Endothelial cell of umbilical vein (primary cell): Measurements from ENCODE around the gene TNIP1. TPM values are rescaled to one million over a fixed set of nuclear protein-coding genes. Genes with fewer than 3 reads are reported as not detected.

Experiments used
- BruUV-seq: library from RNA; stranded (reverse); fragments of 400-500 nt; replicated peaks from 2 replicates; lab custom pipeline; 2021; lab: Mats Ljungman, UMichigan
- CTCF ChIA-PET: fragments of 300-600, 350-600 bp; sonication (Branson Sonifier 250); formaldehyde crosslinking; loops from one replicate; lab custom pipeline; 2021; ENCODE audit warnings: antibody characterized with exemption, inconsistent platforms; lab: Charles Lee
- POLR2A ChIA-PET: fragments of 300-600, 350-600 bp; sonication (Branson Sonifier 250); formaldehyde crosslinking; loops from one replicate; lab custom pipeline; 2021; ENCODE audit warnings: antibody characterized with exemption, inconsistent platforms; lab: Charles Lee
- DNase-seq: peaks from one replicate; pipeline ENCODE4 v3.0.0-alpha.2; 2011; ENCODE audit warnings: low read depth, low spot score
- FAIRE-seq: peaks from 2 replicates; lab custom pipeline; 2011; peaks lifted over from hg19 to GRCh38; lab: Jason Lieb, UNC
- H2AFZ ChIP-seq: 2 replicates; pipeline ENCODE4 v1.6.0; 2012; ENCODE audit warnings: low read depth, low read length, control low read depth, inconsistent platforms
- H3K27ac ChIP-seq: 2 replicates; pipeline ENCODE4 v1.5.1; 2011; ENCODE audit warnings: low read depth, mild to moderate bottlenecking, control low read depth, low read length, moderate library complexity; ENCODE audit not compliant: insufficient read depth
- H3K27me3 ChIP-seq, 2 experiments: 2 replicates each; pipeline versions ENCODE4 v1.6.0 to v1.6.1; 2011; ENCODE audit warnings: low read length in 2 of 2, mixed read lengths in 1 of 2; ENCODE audit not compliant: control insufficient read depth in 2 of 2, insufficient read depth in 2 of 2
- H3K36me3 ChIP-seq, 2 experiments: 2 replicates in 1 of 2; 3 replicates in 1 of 2; pipeline ENCODE4 v1.5.1; 2011; ENCODE audit warnings: low read length in 2 of 2, mild to moderate bottlenecking in 1 of 2, moderate library complexity in 1 of 2; ENCODE audit not compliant: control insufficient read depth in 2 of 2, insufficient read depth in 2 of 2; ENCODE audit errors: extremely low read depth in 1 of 2
- H3K4me1 ChIP-seq: 3 replicates; pipeline ENCODE4 v1.5.1; 2011; ENCODE audit warnings: mild to moderate bottlenecking, low read length; ENCODE audit not compliant: control insufficient read depth, insufficient read depth; ENCODE audit errors: extremely low read depth
- H3K4me2 ChIP-seq: 2 replicates; pipeline ENCODE4 v1.6.1; 2011; ENCODE audit warnings: low read length, control low read depth, mixed read lengths; ENCODE audit not compliant: insufficient read depth
- H3K4me3 ChIP-seq, 3 experiments: fragments of 200-600 bp in 1 of 3; sonication (generic), shearing (Covaris generic) in 1 of 3; replicated peaks in 1 of 3; 2 replicates each; pipeline ENCODE4 v1.5.1; 2011 to 2016; ENCODE audit warnings: control low read depth in 3 of 3, low read length in 3 of 3, mild to moderate bottlenecking in 2 of 3, inconsistent platforms in 1 of 3, low read depth in 1 of 3, moderate library complexity in 1 of 3; ENCODE audit not compliant: insufficient read depth in 1 of 3
- H3K79me2 ChIP-seq: 2 replicates; pipeline ENCODE4 v1.6.0; 2012; ENCODE audit warnings: low read length, inconsistent platforms; ENCODE audit not compliant: control insufficient read depth, insufficient read depth
- H3K9ac ChIP-seq: replicated peaks from 2 replicates; pipeline ENCODE3; 2011; ENCODE audit warnings: low read length, control low read depth; ENCODE audit not compliant: insufficient read depth; ENCODE audit errors: extremely low read depth
- H3K9me1 ChIP-seq: replicated peaks from 3 replicates; pipeline ENCODE4 v1.6.0; 2011; ENCODE audit warnings: mild to moderate bottlenecking, low read length; ENCODE audit not compliant: control insufficient read depth, insufficient read depth; ENCODE audit errors: extremely low read depth
- H3K9me3 ChIP-seq: replicated peaks from 2 replicates; pipeline ENCODE4 v1.5.1; 2012; ENCODE audit warnings: low read length, inconsistent platforms; ENCODE audit not compliant: control insufficient read depth, insufficient read depth
- H4K20me1 ChIP-seq: replicated peaks from 2 replicates; pipeline ENCODE3; 2011; ENCODE audit warnings: mild to moderate bottlenecking, low read length; ENCODE audit not compliant: control insufficient read depth, insufficient read depth; ENCODE audit errors: extremely low read depth
- EZH2 ChIP-seq: IDR thresholded peaks from 2 replicates; pipeline ENCODE4 v1.6.1; 2012; ENCODE audit warnings: borderline replicate concordance, low read depth, mild to moderate bottlenecking, moderate library complexity, low read length, inconsistent platforms; ENCODE audit not compliant: severe bottlenecking
- FOS ChIP-seq: IDR thresholded peaks from 2 replicates; pipeline ENCODE4 v1.6.1; 2011; ENCODE audit warnings: mild to moderate bottlenecking, low read length, moderate library complexity, borderline replicate concordance; ENCODE audit not compliant: insufficient read depth
- GATA2 ChIP-seq: IDR thresholded peaks from 2 replicates; pipeline ENCODE4 v1.7.0; 2011; ENCODE audit warnings: low read depth, mild to moderate bottlenecking, moderate library complexity, mixed read lengths, low read length; ENCODE audit not compliant: insufficient read length, insufficient read depth
- JUN ChIP-seq: IDR thresholded peaks from 2 replicates; pipeline ENCODE4 v1.6.1; 2011; ENCODE audit warnings: borderline replicate concordance, low read depth; ENCODE audit not compliant: insufficient read length, insufficient read depth
- MAX ChIP-seq: IDR thresholded peaks from 2 replicates; pipeline ENCODE4 v1.6.1; 2011; ENCODE audit not compliant: insufficient read depth, insufficient read length
- MYC ChIP-seq: IDR thresholded peaks from one replicate; pipeline ENCODE4 v1.6.1; 2011; ENCODE audit warnings: mild to moderate bottlenecking, low read depth, low read length
- POLR2A ChIP-seq: IDR thresholded peaks from 2 replicates; pipeline ENCODE4 v1.6.1; 2012; ENCODE audit warnings: low read depth, mild to moderate bottlenecking, control low read depth, low read length
- POLR2AphosphoS5 ChIP-seq: IDR thresholded peaks from 2 replicates; pipeline ENCODE4 v1.6.1; 2012; ENCODE audit warnings: low read depth, mild to moderate bottlenecking, control low read depth, low read length, moderate library complexity; ENCODE audit not compliant: insufficient read depth
- dilution Hi-C: fragments of 300-500 bp; cut with MboI; formaldehyde crosslinking; loops from one replicate; pipeline ENCODE4 v1.15.0; 2019; ENCODE audit warnings: low sequenced_read_pairs; ENCODE audit not compliant: extremely low pct_ligation_motif_present
- intact Hi-C: fragments of 100-400 bp; cut with micrococcal nuclease; formaldehyde crosslinking; loops from one replicate; pipeline ENCODE4 v1.10.0; 2022
- polyA plus RNA-seq, 4 experiments: library from polyadenylated mRNA; depleted of rRNA in 3 of 4; stranded (reverse) in 3 of 4; unstranded in 1 of 4; fragments of >200 nt; gene quantifications; 2 replicates each; pipeline versions ENCODE4 v1.2.1 to v1.2.3, GENCODE V29; 2011 to 2012; ENCODE audit warnings: missing spikeins in 1 of 4
- total RNA-seq: library from RNA; stranded (reverse); gene quantifications from 2 replicates; pipeline ENCODE4 v1.2.3, GENCODE V29; 2021
- TF ChIP-seq, protein P1 (sequence below), 2 donors: IDR thresholded peaks; 1 replicate in 1 of 2; 2 replicates in 1 of 2; pipeline ENCODE4 v1.5.1; 2011; ENCODE audit warnings: low read length in 2 of 2, mild to moderate bottlenecking in 2 of 2, moderate library complexity in 2 of 2, control low read depth in 1 of 2, inconsistent platforms in 1 of 2, low read depth in 1 of 2; ENCODE audit not compliant: insufficient read depth in 1 of 2; ENCODE audit errors: extremely low read depth in 1 of 2

The TNIP1 gene
- total and polyA plus RNA-seq, 2 donors (not counting 3 experiments of a cell fraction or from before 2014, with no cell fraction given) = 43.0 to 96.8 TPM

GRCh38 chr5:151017897-151018296 lies 62.9 kb downstream of the TNIP1 start:
- H4K20me1 ChIP-seq = no peaks in the 10 kb centered on the region
- H3K9ac ChIP-seq = no peak overlapping the region
- intact Hi-C loops = no loop called here
- no peak for DNase-seq
- no TSS peak for BruUV-seq
- no peaks in the 10 kb centered on the region for H3K36me3 ChIP-seq
- H3K4me1 ChIP-seq = peaks cover 7% of the 10 kb centered on the region
- peaks cover 3 to 9% of the 10 kb centered on the region in 2 experiments for H3K27me3 ChIP-seq
- H3K4me2 ChIP-seq = no peak overlapping the region
- H3K9me1 ChIP-seq = no peaks in the 10 kb centered on the region
- H3K9me3 ChIP-seq = no peaks in the 10 kb centered on the region
- dilution Hi-C loops = no loop called here
- CTCF ChIA-PET = no interaction called here
- H3K4me3 ChIP-seq = no peak overlapping the region
- TF ChIP-seq MAX (no peak), GATA2 (no peak), POLR2AphosphoS5 (no peak), FOS (no peak), EZH2 (no peak), POLR2A (no peak), JUN (no peak), MYC (no peak)
- TF ChIP-seq, protein P1, sequence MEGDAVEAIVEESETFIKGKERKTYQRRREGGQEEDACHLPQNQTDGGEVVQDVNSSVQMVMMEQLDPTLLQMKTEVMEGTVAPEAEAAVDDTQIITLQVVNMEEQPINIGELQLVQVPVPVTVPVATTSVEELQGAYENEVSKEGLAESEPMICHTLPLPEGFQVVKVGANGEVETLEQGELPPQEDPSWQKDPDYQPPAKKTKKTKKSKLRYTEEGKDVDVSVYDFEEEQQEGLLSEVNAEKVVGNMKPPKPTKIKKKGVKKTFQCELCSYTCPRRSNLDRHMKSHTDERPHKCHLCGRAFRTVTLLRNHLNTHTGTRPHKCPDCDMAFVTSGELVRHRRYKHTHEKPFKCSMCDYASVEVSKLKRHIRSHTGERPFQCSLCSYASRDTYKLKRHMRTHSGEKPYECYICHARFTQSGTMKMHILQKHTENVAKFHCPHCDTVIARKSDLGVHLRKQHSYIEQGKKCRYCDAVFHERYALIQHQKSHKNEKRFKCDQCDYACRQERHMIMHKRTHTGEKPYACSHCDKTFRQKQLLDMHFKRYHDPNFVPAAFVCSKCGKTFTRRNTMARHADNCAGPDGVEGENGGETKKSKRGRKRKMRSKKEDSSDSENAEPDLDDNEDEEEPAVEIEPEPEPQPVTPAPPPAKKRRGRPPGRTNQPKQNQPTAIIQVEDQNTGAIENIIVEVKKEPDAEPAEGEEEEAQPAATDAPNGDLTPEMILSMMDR (IDR thresholded peaks at IDR 0.05; ENCODE audit: extremely low read depth in 1 of 2, insufficient read depth in 1 of 2, low read depth in 1 of 2, low read length in 2 of 2) = no peak
- H2AFZ ChIP-seq = no peak overlapping the region
- no peak for FAIRE-seq
- H3K27ac ChIP-seq = no peak overlapping the region
- POLR2A ChIA-PET = no interaction called here
- H3K79me2 ChIP-seq = no peaks in the 10 kb centered on the region
